ENCODE results near the gene TMEM79.
"Not testable (repeated sequence)": the region's sequence is repeated elsewhere in the genome, so short reads cannot be mapped to it uniquely, and the experiment has no call there.

Gene TMEM79

DNA sequence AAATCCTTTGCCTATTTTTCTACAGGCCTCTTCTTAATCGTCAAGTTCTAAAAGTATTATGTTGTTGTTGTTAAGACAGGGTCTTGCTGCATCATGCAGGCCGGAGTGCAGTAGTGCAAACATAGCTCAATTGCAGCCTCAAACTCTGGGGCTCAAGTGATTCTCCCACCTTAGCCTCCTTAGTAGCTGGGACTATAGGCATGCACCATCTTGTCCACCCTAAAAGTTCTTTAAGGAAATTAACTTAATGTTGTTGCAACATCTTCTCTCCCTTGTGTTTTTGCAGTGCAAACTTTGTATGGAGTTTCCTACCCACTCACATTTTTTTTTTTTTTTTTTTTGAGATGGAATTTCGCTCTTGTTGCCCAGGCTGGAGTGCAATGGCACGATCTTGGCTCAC lies 19.1 kb downstream of the TMEM79 start:
- DNase-seq (ENCODE audit: low spot score) = no peak

DNA sequence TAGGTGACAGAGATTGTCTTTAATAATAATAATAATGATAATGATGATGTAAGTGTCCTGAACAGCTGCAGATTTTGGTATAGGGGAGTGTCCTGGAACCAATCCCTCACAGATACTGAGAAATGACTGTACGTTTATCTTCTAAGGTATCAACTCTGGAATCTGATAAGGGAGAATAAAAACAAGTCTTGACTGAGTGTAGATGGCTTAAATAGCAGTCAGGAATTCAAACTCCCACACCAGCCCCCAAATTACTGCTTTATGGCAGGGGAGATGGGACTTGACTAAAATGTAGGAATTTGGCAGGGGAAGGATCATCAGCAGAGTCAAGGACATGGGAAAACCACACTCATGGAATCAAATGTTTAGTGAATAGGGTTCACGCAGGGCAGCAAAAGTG lies 21.1 kb downstream of the TMEM79 start:
- no peak for DNase-seq (ENCODE audit: low spot score)

DNA sequence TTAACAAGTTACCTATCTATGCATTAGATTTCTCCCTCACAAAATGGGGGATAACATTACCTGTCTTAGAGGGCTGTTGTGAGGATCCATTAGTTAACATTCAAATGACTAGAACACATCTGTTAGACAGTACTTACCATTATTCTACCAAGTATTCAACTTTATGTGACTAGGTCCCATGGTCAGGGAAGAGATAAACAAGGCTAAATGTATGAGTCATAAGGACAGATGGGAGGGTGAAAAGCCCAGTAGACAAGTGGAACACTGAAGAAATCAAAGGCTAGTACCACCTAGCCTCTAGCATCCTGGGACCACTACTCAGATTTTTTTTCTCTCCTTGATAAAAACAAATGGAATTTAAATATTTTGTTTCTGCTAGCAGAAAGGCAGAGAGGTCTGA lies 24.0 kb downstream of the TMEM79 start:
- no peak for DNase-seq (ENCODE audit: low spot score)

DNA sequence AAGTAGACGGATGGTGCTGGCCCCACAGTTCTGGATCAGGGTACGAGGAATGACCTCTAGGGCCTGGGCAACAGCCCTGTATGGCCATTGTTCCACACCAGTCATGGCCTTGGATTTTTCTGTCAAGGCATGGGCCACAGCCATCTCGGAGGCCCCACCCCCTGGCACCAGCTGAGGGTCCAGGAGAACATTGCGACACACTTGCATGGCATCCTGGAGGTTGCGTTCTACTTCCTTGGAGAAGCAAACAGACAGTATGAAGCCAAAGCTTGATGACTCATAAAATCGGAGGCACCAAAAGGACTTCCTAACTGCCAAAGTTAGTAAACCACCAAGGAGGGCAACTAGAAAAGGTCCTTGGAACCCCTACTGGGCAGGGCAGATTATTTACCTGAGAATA lies 26.8 kb downstream of the TMEM79 start:
- no peak for DNase-seq (ENCODE audit: low spot score)

GRCh38 chr1:156316909-156317308 lies 32.8 kb downstream of the TMEM79 start:
- DNase-seq (ENCODE audit: low spot score) = no peak

GRCh38 chr1:156319664-156320063 lies 35.5 kb downstream of the TMEM79 start:
- DNase-seq (ENCODE audit: low spot score) = no peak

DNA sequence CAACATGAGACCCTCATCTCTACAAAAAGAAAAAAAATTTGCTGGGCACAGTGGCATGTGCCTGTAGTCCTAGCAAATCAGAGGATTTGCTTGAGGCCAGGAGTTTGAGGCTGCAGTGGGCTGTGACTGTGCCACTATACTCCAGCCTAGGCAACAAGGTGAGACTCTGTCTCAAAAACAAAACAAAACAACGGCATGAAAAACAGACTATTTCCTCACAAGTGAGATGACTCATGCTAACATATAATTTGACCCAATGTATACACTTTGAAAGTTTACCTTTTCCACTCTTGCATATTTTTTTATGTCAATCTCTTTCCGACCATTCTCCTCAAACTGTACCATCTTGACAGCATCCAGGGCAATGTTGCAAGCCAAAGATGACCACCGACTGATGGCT lies 36.4 kb downstream of the TMEM79 start:
- DNase-seq (ENCODE audit: low spot score) = no peak

DNA sequence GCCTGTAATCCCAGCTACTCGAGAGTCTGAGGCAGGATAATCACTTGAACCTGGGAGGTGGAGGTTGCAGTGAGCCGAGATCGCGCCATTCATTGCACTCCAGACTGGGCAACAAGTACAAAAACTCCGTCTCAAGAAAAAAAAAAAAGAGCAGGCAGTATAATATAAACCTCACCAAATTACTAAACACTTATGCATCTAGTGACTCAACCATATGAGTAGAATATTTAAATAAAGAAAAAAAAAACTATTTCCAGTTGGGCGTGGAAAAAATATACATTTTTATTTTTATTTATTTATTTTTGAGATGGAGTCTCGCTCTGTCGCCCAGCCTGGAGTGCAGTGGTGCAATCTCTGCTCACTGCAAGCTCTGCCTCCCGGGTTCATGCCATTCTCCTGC lies 39.1 kb downstream of the TMEM79 start:
- not testable (repeated sequence) for DNase-seq (ENCODE audit: low spot score)

- no peak for DNase-seq (ENCODE audit: low spot score)
Observed at GRCh38 chr1:156336242-156336641, 52.1 kb downstream of the TMEM79 start.

- DNase-seq (ENCODE audit: low spot score) = no peak
Observed at GRCh38 chr1:156337052-156337887, 53.1 kb downstream of the TMEM79 start.

DNA sequence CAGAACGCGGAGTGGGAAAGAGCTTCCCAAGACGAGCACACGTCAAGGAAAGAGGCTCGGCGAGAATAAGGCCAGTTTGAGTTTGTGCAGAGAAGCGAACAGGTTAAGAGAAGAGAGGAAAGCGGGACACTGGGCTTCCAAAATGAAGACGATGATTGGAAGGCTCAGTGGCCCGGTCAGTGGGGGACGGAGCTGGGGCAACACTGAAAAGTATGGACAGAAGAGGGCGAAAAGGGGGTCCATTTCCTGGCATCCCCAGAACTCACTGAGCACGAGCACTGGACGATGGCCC lies 53.7 kb downstream of the TMEM79 start:
- DNase-seq (ENCODE audit: low spot score) = no peak

DNA sequence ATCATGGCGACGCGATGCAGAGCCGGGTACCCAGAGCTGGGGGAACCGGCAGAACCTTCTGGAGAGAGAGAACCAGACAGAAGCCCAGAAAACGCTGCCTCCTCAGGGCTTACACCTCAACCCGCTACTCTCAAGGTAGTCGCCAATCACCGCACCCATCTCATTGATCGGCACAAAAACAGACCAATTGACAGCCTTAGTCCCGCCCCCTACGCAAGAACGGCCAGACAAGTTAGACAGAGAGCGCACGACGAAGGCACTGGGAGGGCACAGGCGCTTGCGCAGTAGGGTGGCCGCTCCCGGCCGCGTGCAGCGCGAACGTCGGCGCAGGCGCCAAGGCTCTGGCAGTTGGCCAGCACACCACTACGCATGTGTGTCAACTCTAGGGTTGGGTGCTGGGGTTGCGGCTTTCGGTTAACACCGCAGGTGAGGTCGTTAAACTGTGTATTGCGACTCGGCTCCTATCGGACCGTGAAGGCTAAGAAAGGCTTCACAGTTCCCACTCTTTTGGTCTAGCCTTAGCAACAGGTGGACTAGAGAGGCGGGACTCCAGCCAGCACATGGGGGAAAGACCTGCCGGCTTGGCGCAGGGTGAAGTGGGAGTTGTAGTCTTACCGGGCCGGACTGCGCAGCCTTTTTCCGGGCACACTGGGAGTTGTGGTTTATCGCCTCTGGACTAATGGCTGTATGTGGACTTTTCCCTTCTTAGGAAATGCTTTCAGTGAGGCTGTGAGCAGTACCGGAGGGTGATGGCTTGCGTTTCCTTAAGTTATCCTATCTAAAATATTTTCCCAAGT lies 54.3 kb downstream of the TMEM79 start, which contains the start of the genes CCT3 and TSACC:
Gene CCT3, minus strand, starts transcription at position 113 of the 797 bp plus-strand sequence. Its CDS starts 108 bp downstream, at position 5.
Gene TSACC, plus strand, starts transcription at position 347 of the 797 bp plus-strand sequence. CDS start 1,232 bp downstream, outside the sequence.
- peak; percentile 97 for DNase-seq (ENCODE audit: low spot score)

Measured in HuH-7.5 (cell line).